CD14-positive monocyte (primary cell): ENCODE results near the gene ZBTB17. TPM values are rescaled to one million over a fixed set of nuclear protein-coding genes. Genes with fewer than 3 reads are reported as not detected.

Source experiments
- DNase-seq, 3 donors: peaks; one replicate each; pipeline ENCODE4 v3.0.0-alpha.2; 2011 to 2022
- H2AFZ ChIP-seq: 2 replicates; pipeline ENCODE4 v1.6.0; 2012; ENCODE audit warnings: mild to moderate bottlenecking, low read depth, low read length, inconsistent platforms; ENCODE audit not compliant: insufficient read depth, poor library complexity, severe bottlenecking
- H3K27ac ChIP-seq, 2 donors: 1 replicate in 1 of 2; 2 replicates in 1 of 2; pipeline ENCODE4 v1.5.1; 2012 to 2013; ENCODE audit warnings: low read length in 2 of 2, control low read depth in 1 of 2, inconsistent platforms in 1 of 2, low read depth in 1 of 2, mild to moderate bottlenecking in 1 of 2
- H3K27me3 ChIP-seq, 2 donors: one replicate each; pipeline versions ENCODE4 v1.6.0 to v1.6.1; 2011 to 2013; ENCODE audit warnings: low read length in 2 of 2; ENCODE audit not compliant: control insufficient read depth in 2 of 2, insufficient read depth in 2 of 2
- H3K36me3 ChIP-seq, 2 donors: replicated peaks in 1 of 2; 1 replicate in 1 of 2; 2 replicates in 1 of 2; pipeline versions ENCODE4 v1.5.1 to v1.6.1; 2012 to 2013; ENCODE audit warnings: low read length in 2 of 2, control low read depth in 1 of 2, inconsistent platforms in 1 of 2, mild to moderate bottlenecking in 1 of 2; ENCODE audit not compliant: insufficient read depth in 2 of 2, control insufficient read depth in 1 of 2
- H3K4me1 ChIP-seq, 2 donors: 1 replicate in 1 of 2; 2 replicates in 1 of 2; pipeline versions ENCODE4 v1.5.1 to v1.6.1; 2012 to 2013; ENCODE audit warnings: low read length in 2 of 2, control low read depth in 1 of 2, inconsistent platforms in 1 of 2, mild to moderate bottlenecking in 1 of 2, moderate library complexity in 1 of 2; ENCODE audit not compliant: insufficient read depth in 2 of 2, control insufficient read depth in 1 of 2
- H3K4me2 ChIP-seq: replicated peaks from 2 replicates; pipeline ENCODE3; 2012; ENCODE audit warnings: low read length, moderate library complexity, mild to moderate bottlenecking; ENCODE audit not compliant: poor library complexity, severe bottlenecking; ENCODE audit errors: extremely low read depth
- H3K4me3 ChIP-seq, 3 experiments: fragments of 200-600 bp in 1 of 3; sonication (generic) in 1 of 3; replicated peaks in 1 of 3; 1 replicate in 2 of 3; 2 replicates in 1 of 3; pipeline ENCODE4 v1.5.1; 2011 to 2013; ENCODE audit warnings: low read length in 3 of 3, mild to moderate bottlenecking in 3 of 3, control low read depth in 2 of 3, low read depth in 2 of 3, inconsistent platforms in 1 of 3, moderate library complexity in 1 of 3
- H3K79me2 ChIP-seq: 2 replicates; pipeline ENCODE4 v1.6.0; 2012; ENCODE audit warnings: mild to moderate bottlenecking, control low read depth, inconsistent platforms, low read length, moderate library complexity; ENCODE audit not compliant: insufficient read depth
- H3K9ac ChIP-seq: 2 replicates; pipeline ENCODE4 v1.6.0; 2017; ENCODE audit warnings: low read length, mild to moderate bottlenecking; ENCODE audit not compliant: insufficient read depth, poor library complexity, severe bottlenecking
- H3K9me3 ChIP-seq, 2 donors: replicated peaks in 1 of 2; 1 replicate in 1 of 2; 2 replicates in 1 of 2; pipeline versions ENCODE4 v1.5.1 to v1.6.1; 2012 to 2013; ENCODE audit warnings: low read length in 2 of 2, control low read depth in 1 of 2; ENCODE audit not compliant: control insufficient read depth in 1 of 2, insufficient read depth in 1 of 2
- H4K20me1 ChIP-seq: 2 replicates; pipeline ENCODE4 v1.6.0; 2012; ENCODE audit warnings: mild to moderate bottlenecking, low read length, control low read depth, moderate library complexity; ENCODE audit not compliant: insufficient read depth
- H3K27ac Mint-ChIP-seq, 7 donors: one replicate each; pipeline ENCODE4 v1.8.0; 2020; ENCODE audit warnings: mild to moderate bottlenecking in 7 of 7, mixed read lengths in 7 of 7, moderate library complexity in 6 of 7, inconsistent platforms in 2 of 7
- H3K27me3 Mint-ChIP-seq, 3 donors: one replicate each; pipeline ENCODE4 v1.8.0; 2021 to 2022; ENCODE audit warnings: low read depth in 3 of 3, mild to moderate bottlenecking in 3 of 3, mixed read lengths in 3 of 3, moderate library complexity in 3 of 3, inconsistent platforms in 1 of 3
- H3K36me3 Mint-ChIP-seq, 2 donors: one replicate each; pipeline ENCODE4 v1.8.0; 2020; ENCODE audit warnings: mixed read lengths in 2 of 2, inconsistent platforms in 1 of 2, mild to moderate bottlenecking in 1 of 2
- H3K4me1 Mint-ChIP-seq: one replicate; pipeline ENCODE4 v1.8.0; 2020; ENCODE audit warnings: mild to moderate bottlenecking, mixed read lengths
- H3K4me3 Mint-ChIP-seq, 2 donors: one replicate each; pipeline ENCODE4 v1.8.0; 2020; ENCODE audit warnings: mild to moderate bottlenecking in 2 of 2, mixed read lengths in 2 of 2, moderate library complexity in 1 of 2
- H3K9me3 Mint-ChIP-seq, 7 donors: one replicate each; pipeline ENCODE4 v1.8.0; 2020 to 2022; ENCODE audit warnings: mixed read lengths in 7 of 7, mild to moderate bottlenecking in 6 of 7, moderate library complexity in 6 of 7, inconsistent platforms in 2 of 7
- WGBS: methylation state at CpG from one replicate; pipeline ENCODE4 v1.1.5; 2013; ENCODE audit warnings: missing lambda C conversion rate; ENCODE audit not compliant: insufficient coverage; 5-methylcytosine and 5-hydroxymethylcytosine counted together
- intact Hi-C, 2 donors: fragments of 100-400 bp; cut with micrococcal nuclease; formaldehyde crosslinking; loops; one replicate each; pipeline versions ENCODE4 v1.15.0 to v1.15.1; 2023
- polyA plus RNA-seq, 3 donors: library from polyadenylated mRNA; depleted of rRNA in 1 of 3; unstranded in 2 of 3; stranded (reverse) in 1 of 3; fragments of 300-500 nt in 2 of 3; fragments of >200 nt in 1 of 3; fragmentation: Illumina TruSeq in 2 of 3; gene quantifications; 1 replicate in 2 of 3; 2 replicates in 1 of 3; pipeline ENCODE4 v1.2.3, GENCODE V29; 2012 to 2021
- TF ChIP-seq, protein P1 (sequence below): fragments of 200-600 bp; IDR thresholded peaks from one replicate; pipeline ENCODE4 v1.8.0; 2022; ENCODE audit warnings: antibody characterized with exemption, mild to moderate bottlenecking

The ZBTB17 gene
- polyA plus RNA-seq, 3 donors, result 2.8 to 93.3 (median 7.6) TPM

- H4K20me1 ChIP-seq, result no peaks in the 10 kb centered on the region
- no peak overlapping the region for H3K9ac ChIP-seq
- intact Hi-C loops, result no loop called here
- no peaks in the 10 kb centered on the region for H3K36me3 Mint-ChIP-seq
- no peak overlapping the region for H3K4me2 ChIP-seq
- DNase-seq, result no peak
- H3K9me3 Mint-ChIP-seq, result no peaks in the 10 kb centered on the region
- H3K27ac Mint-ChIP-seq, result no peak overlapping the region
- H3K4me3 Mint-ChIP-seq, result no peak overlapping the region
- H3K4me1 Mint-ChIP-seq, result no peaks in the 10 kb centered on the region
- no peaks in the 10 kb centered on the region for H3K9me3 ChIP-seq
- no peak overlapping the region for H3K4me3 ChIP-seq
- TF ChIP-seq, protein P1, sequence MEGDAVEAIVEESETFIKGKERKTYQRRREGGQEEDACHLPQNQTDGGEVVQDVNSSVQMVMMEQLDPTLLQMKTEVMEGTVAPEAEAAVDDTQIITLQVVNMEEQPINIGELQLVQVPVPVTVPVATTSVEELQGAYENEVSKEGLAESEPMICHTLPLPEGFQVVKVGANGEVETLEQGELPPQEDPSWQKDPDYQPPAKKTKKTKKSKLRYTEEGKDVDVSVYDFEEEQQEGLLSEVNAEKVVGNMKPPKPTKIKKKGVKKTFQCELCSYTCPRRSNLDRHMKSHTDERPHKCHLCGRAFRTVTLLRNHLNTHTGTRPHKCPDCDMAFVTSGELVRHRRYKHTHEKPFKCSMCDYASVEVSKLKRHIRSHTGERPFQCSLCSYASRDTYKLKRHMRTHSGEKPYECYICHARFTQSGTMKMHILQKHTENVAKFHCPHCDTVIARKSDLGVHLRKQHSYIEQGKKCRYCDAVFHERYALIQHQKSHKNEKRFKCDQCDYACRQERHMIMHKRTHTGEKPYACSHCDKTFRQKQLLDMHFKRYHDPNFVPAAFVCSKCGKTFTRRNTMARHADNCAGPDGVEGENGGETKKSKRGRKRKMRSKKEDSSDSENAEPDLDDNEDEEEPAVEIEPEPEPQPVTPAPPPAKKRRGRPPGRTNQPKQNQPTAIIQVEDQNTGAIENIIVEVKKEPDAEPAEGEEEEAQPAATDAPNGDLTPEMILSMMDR, result no peak
- H3K36me3 ChIP-seq, result no peaks in the 10 kb centered on the region
- no peak overlapping the region for H3K27ac ChIP-seq
- peaks cover 0 to 2% (median 1%) of the 10 kb centered on the region in 3 donors for H3K27me3 Mint-ChIP-seq
- H3K4me1 ChIP-seq, result no peaks in the 10 kb centered on the region
- WGBS, result 89% methylated on average over 6 of the region's 9 CpGs
- no peak overlapping the region for H2AFZ ChIP-seq
- H3K79me2 ChIP-seq, result no peaks in the 10 kb centered on the region
- H3K27me3 ChIP-seq, result no peaks in the 10 kb centered on the region
Observed at GRCh38 chr1:15997076-15997585, 21.2 kb upstream of the ZBTB17 start.

- Histone ChIP-seq H3K27ac (no peak overlapping the region), H3K9me3 (no peaks in the 10 kb centered on the region), H3K4me1 (no peaks in the 10 kb centered on the region), H3K36me3 (no peaks in the 10 kb centered on the region), H3K27me3 (no peaks in the 10 kb centered on the region), H3K9ac (no peak overlapping the region), H3K79me2 (no peaks in the 10 kb centered on the region), H2AFZ (no peak overlapping the region), H3K4me3 (no peak overlapping the region), H3K4me2 (no peak overlapping the region), H4K20me1 (no peaks in the 10 kb centered on the region)
- no peak overlapping the region for H3K4me3 Mint-ChIP-seq
- H3K4me1 Mint-ChIP-seq, result no peaks in the 10 kb centered on the region
- H3K36me3 Mint-ChIP-seq, result no peaks in the 10 kb centered on the region
- peaks cover 0 to 5% (median 0%) of the 10 kb centered on the region in 3 donors for H3K27me3 Mint-ChIP-seq
- DNase-seq, result peak; percentile 46 to 65 (median 51)
- WGBS, result 74% methylated on average over 5 of the region's 11 CpGs
- TF ChIP-seq, protein P1, result peak; percentile 86
- intact Hi-C loops, result loop anchor here (1.0 to 5.0 kb wide), 4 partner anchors 52 to 202 kb away; no protein-coding TSS in a partner anchor
- H3K9me3 Mint-ChIP-seq, result no peaks in the 10 kb centered on the region
- H3K27ac Mint-ChIP-seq, result no peak overlapping the region
Observed at GRCh38 chr1:15994590-15995351, 18.9 kb upstream of the ZBTB17 start.
